ENCODE measurements around the gene CCDC40. TPM values are rescaled to one million over a fixed set of nuclear protein-coding genes. Genes with fewer than 3 reads are reported as not detected.

CCDC40 gene
- polyA plus RNA-seq, 4 donors: 0.45 to 3.8 (median 1.0) TPM

GRCh38 chr17:80137131-80137530, 100.7 kb downstream of the CCDC40 start:
- Histone ChIP-seq H3K27me3 (ENCODE audit: control insufficient read depth in 3 of 3, insufficient read depth in 3 of 3, low read length in 3 of 3) (no peaks in the 10 kb centered on the region), H3K9me3 (ENCODE audit: control insufficient read depth in 2 of 2, insufficient read depth in 1 of 2, low read depth in 1 of 2, low read length in 1 of 2) (no peaks in the 10 kb centered on the region), H3K4me3 (ENCODE audit: low read depth in 1 of 3, low read length in 3 of 3) (no peak overlapping the region), H3K4me1 (ENCODE audit: control insufficient read depth in 3 of 3, insufficient read depth in 2 of 3, low read depth in 1 of 3, low read length in 2 of 3) (no peaks in the 10 kb centered on the region), H3K27ac (ENCODE audit: low read depth in 1 of 3, low read length in 2 of 3) (no peak overlapping the region), H3K36me3 (ENCODE audit: control insufficient read depth in 3 of 3, insufficient read depth in 2 of 3, low read depth in 1 of 3, low read length in 3 of 3) (peaks cover 41 to 76% (median 47%) of the 10 kb centered on the region in 3 donors)
- DNase-seq: no peak
- whole genome bisulfite sequencing, 3 donors: 95 to 97% (median 96%) methylated on average over 9 of the region's 9 CpGs
- no peak for FAIRE-seq

- Histone ChIP-seq H3K27me3 (ENCODE audit: control insufficient read depth in 3 of 3, insufficient read depth in 3 of 3, low read length in 3 of 3) (no peaks in the 10 kb centered on the region), H3K27ac (ENCODE audit: low read depth in 1 of 3, low read length in 2 of 3) (no peak overlapping the region), H3K4me3 (ENCODE audit: low read depth in 1 of 3, low read length in 3 of 3) (no peak overlapping the region), H3K4me1 (ENCODE audit: control insufficient read depth in 3 of 3, insufficient read depth in 2 of 3, low read depth in 1 of 3, low read length in 2 of 3) (no peaks in the 10 kb centered on the region), H3K36me3 (ENCODE audit: control insufficient read depth in 3 of 3, insufficient read depth in 2 of 3, low read depth in 1 of 3, low read length in 3 of 3) (peaks cover 47 to 80% (median 48%) of the 10 kb centered on the region in 3 donors), H3K9me3 (ENCODE audit: control insufficient read depth in 2 of 2, insufficient read depth in 1 of 2, low read depth in 1 of 2, low read length in 1 of 2) (no peaks in the 10 kb centered on the region)
- peak in 1 of 2 donors; percentile 53 for DNase-seq
- 63 to 85% (median 67%) methylated on average over 18 of the region's 18 CpGs for WGBS, 3 donors
- no peak for FAIRE-seq
Observed at GRCh38 chr17:80138856-80139426, 102.5 kb downstream of the CCDC40 start.

DNA sequence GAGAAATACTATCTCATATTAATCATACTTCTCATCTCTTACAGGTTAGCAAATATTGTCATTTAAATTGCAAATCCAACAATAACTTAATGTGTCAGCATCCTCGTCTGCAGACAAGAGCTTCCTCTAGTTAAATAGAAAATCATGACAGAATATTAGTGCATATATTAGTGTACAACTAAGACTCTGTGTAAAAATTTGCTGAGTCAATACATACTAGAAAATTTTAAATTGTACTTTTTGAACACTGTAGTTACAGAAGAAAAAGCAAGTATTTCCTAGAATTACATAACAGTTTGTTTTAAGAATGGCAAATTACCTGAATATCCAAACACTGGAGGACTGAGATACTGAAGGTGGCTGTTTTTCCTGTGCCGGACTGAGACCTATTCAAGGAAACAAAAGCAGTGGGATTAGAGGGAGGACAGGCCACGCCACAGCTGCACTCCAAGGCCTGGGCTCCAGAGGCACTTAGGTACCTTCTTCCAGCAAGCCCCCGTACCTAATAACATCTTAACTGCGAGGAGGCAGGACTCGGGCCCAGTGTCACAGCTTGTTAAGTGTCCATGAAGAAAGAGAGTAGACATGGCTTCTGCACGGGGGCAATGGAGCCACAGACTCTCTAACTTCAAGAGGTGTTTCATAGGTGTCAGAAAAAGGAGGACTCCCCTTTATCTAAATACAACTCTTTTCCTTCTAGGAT, 105.2 kb downstream of the CCDC40 start:
- H3K4me3 ChIP-seq (ENCODE audit: low read depth in 1 of 3, low read length in 3 of 3): no peak overlapping the region
- H3K27ac ChIP-seq (ENCODE audit: low read depth in 1 of 3, low read length in 2 of 3): no peak overlapping the region
- H3K27me3 ChIP-seq (ENCODE audit: control insufficient read depth in 3 of 3, insufficient read depth in 3 of 3, low read length in 3 of 3): no peaks in the 10 kb centered on the region
- H3K4me1 ChIP-seq (ENCODE audit: control insufficient read depth in 3 of 3, insufficient read depth in 2 of 3, low read depth in 1 of 3, low read length in 2 of 3): peaks cover 2 to 13% (median 8%) of the 10 kb centered on the region in 3 donors
- DNase-seq: no peak
- no peaks in the 10 kb centered on the region for H3K9me3 ChIP-seq (ENCODE audit: control insufficient read depth in 2 of 2, insufficient read depth in 1 of 2, low read depth in 1 of 2, low read length in 1 of 2)
- no peak for FAIRE-seq
- 93 to 95% (median 94%) methylated on average over 7 of the region's 7 CpGs for WGBS, 3 donors
- H3K36me3 ChIP-seq (ENCODE audit: control insufficient read depth in 3 of 3, insufficient read depth in 2 of 3, low read depth in 1 of 3, low read length in 3 of 3): peaks cover 36 to 63% (median 37%) of the 10 kb centered on the region in 3 donors

DNA sequence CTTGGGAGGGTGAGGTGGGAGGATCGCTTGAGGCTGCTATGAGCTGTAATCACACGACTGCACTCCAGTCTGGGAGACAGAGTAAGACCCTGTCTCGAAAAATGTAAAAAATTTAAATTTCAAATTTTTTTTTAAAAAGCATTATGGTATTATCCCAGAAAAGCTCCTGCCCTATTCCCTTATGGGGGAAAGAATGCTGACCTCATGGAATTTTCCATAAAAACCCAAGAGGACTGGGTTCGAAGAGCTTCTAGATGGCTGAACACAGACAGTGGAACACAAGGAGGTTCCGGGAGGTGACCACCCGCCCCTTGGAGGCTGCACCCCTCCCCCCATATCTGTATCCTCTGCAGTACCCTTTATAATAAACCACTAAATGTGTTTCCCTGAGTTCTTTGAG, 106.5 kb downstream of the CCDC40 start:
- Histone ChIP-seq H3K9me3 (ENCODE audit: control insufficient read depth in 2 of 2, insufficient read depth in 1 of 2, low read depth in 1 of 2, low read length in 1 of 2) (no peaks in the 10 kb centered on the region), H3K36me3 (ENCODE audit: control insufficient read depth in 3 of 3, insufficient read depth in 2 of 3, low read depth in 1 of 3, low read length in 3 of 3) (peaks cover 26 to 53% (median 27%) of the 10 kb centered on the region in 3 donors), H3K4me3 (ENCODE audit: low read depth in 1 of 3, low read length in 3 of 3) (no peak overlapping the region), H3K27ac (ENCODE audit: low read depth in 1 of 3, low read length in 2 of 3) (no peak overlapping the region), H3K27me3 (ENCODE audit: control insufficient read depth in 3 of 3, insufficient read depth in 3 of 3, low read length in 3 of 3) (no peaks in the 10 kb centered on the region), H3K4me1 (ENCODE audit: control insufficient read depth in 3 of 3, insufficient read depth in 2 of 3, low read depth in 1 of 3, low read length in 2 of 3) (peaks cover 2 to 13% (median 8%) of the 10 kb centered on the region in 3 donors)
- FAIRE-seq (no peak), DNase-seq (no peak)
- WGBS, 3 donors: 91 to 94% (median 92%) methylated on average over 6 of the region's 6 CpGs

DNA sequence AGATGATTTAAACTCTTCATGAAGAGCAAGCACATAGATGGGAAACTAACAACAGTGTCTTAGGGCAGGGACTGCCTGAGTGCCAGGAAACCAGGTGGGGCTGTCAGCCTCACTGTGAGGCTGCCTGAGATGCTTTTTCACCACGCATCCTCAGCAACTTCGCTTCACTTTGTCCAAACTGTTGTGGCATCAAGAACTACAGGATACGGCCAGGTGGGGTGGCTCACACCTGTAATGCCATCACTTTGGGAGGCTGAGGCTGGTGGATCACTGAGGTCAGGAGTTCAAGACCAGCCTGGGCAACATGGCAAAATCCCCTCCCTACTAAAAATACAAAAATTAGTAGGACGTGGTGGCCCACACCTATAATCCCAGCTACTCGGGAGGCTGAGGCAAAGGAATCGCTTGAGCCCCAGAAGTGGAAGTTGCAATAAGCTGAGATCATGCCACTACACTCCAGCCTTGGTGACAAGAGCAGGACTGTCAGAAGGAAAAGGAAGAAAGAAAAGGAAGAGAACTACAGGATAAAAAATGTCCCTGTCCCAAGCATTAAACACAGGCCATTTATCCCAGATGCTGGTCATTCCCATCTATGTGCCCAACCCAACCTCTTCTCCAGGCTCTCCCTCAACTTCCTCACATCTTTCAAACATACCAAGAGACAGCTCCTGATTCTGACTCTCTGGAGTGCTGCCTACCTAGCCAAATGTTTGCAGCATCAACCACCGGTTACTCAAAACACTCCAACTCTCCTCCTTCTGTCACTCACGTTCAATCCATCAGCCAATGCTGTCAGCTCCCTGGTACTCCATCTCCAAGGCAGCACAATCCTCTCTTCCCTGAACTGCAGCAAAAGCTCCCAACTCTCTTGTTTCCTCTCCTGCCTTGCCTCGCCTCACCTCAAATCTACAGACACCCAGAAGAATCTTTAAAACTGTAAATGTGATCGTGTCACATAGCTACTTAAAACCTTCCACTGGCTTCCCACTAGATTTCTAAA, 108.9 kb downstream of the CCDC40 start:
- H3K27ac ChIP-seq (ENCODE audit: low read depth in 1 of 3, low read length in 2 of 3): no peak overlapping the region
- 32 to 45% (median 32%) methylated on average over 10 of the region's 10 CpGs for WGBS, 3 donors
- peaks cover 2 to 13% (median 10%) of the 10 kb centered on the region in 3 donors for H3K4me1 ChIP-seq (ENCODE audit: control insufficient read depth in 3 of 3, insufficient read depth in 2 of 3, low read depth in 1 of 3, low read length in 2 of 3)
- DNase-seq: no peak
- H3K27me3 ChIP-seq (ENCODE audit: control insufficient read depth in 3 of 3, insufficient read depth in 3 of 3, low read length in 3 of 3): no peaks in the 10 kb centered on the region
- FAIRE-seq: no peak
- H3K36me3 ChIP-seq (ENCODE audit: control insufficient read depth in 3 of 3, insufficient read depth in 2 of 3, low read depth in 1 of 3, low read length in 3 of 3): peaks cover 11 to 35% (median 16%) of the 10 kb centered on the region in 3 donors
- H3K4me3 ChIP-seq (ENCODE audit: low read depth in 1 of 3, low read length in 3 of 3): peak overlapping the region; percentile 79 to 94 (median 80)
- H3K9me3 ChIP-seq (ENCODE audit: control insufficient read depth in 2 of 2, insufficient read depth in 1 of 2, low read depth in 1 of 2, low read length in 1 of 2): no peaks in the 10 kb centered on the region

DNA sequence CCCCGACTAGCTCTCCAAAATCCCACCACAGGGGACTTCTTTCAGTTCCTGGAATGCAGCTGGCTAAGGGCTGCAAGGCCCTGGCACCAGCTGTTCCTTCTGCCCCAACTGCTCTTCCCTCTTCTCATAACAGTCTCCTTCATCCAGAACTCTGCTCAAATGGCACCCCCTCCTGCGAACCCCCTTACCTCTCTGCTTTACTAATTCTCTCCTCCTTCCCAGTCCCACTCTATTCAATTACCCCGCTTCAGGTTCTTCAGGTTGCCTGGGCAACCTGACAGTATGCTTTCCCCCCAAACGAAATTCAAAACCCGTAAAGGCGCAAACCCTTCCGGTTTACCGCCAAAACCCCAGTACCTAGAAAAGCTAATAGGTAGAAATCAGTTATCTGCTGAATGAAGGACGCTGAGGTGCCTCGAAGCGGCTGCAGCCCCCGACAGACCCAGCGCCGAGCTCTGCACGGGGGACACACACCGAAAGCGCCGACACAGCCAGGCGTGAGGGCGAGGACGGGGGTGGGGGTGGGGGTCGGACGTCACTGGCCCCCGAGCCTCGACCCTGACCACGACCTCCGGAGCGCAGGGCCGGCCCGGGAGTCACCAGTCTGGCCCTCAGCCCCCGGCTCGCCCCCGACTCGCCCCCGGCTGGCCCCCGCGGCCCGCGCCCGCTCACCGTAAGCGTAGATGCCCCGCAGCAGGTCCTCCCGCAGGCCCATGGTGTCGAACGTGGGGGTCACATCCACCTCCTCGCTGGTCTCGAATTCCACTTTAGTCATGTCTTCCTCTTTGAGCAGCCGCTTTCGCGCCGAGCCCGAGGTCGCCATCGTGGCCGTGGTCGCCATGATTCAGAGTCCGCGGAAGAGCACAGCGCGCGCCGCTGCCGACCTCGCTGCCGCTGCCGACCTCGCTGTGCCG, 109.9 kb downstream of the CCDC40 start:
- FAIRE-seq (no peak), DNase-seq (peak; percentile 16 to 39)
- no peaks in the 10 kb centered on the region for H3K9me3 ChIP-seq (ENCODE audit: control insufficient read depth in 2 of 2, insufficient read depth in 1 of 2, low read depth in 1 of 2, low read length in 1 of 2)
- 0% methylated on average over 64 to 69 of the region's 69 CpGs for WGBS, 3 donors
- peaks cover 2 to 13% (median 10%) of the 10 kb centered on the region in 3 donors for H3K4me1 ChIP-seq (ENCODE audit: control insufficient read depth in 3 of 3, insufficient read depth in 2 of 3, low read depth in 1 of 3, low read length in 2 of 3)
- H3K27ac ChIP-seq (ENCODE audit: low read depth in 1 of 3, low read length in 2 of 3): peak overlapping the region; percentile 61 to 92 (median 74)
- H3K27me3 ChIP-seq (ENCODE audit: control insufficient read depth in 3 of 3, insufficient read depth in 3 of 3, low read length in 3 of 3): no peaks in the 10 kb centered on the region
- H3K36me3 ChIP-seq (ENCODE audit: control insufficient read depth in 3 of 3, insufficient read depth in 2 of 3, low read depth in 1 of 3, low read length in 3 of 3): peaks cover 9 to 30% (median 16%) of the 10 kb centered on the region in 3 donors
- H3K4me3 ChIP-seq (ENCODE audit: low read depth in 1 of 3, low read length in 3 of 3): peak overlapping the region; percentile 79 to 94 (median 80)

DNA sequence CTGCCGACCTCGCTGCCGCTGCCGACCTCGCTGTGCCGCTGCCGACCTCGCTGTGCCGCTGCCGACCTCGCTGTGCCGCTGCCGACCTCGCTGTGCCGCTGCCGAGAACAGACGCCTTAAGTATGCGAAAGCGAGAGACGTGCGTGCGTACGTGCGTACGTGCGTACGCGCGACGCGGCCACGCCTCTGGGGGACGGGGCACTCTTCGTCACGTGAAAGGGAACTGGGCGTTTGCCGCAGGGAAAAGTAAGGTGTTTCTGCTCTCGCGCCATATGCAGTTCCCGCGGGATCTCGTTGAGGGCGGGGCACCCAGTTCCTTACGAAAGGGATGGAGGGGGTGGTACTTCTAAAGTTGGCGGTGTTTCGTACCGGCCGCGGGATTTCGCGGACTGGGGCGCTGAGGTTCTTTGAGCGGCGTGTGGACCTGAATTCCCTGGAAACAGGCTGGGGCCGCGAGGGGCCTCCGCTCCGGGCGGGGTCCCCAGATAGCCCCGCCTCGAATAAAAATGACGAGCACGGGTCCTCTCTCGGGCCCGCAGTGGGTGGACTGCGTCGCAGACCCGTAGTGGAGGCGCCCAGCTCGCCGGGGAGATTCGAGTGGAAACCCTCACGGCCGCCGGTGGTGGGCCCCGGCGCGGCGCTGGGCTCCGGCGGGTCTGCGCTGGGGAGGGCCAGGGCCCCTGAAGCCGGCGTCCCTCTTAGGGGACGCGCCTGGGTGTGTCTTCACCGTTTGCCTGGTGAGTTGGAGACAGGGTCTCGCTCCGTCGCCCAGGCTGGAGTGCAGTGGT, 110.8 kb downstream of the CCDC40 start, which contains the start of gene EIF4A3:
TSS of gene EIF4A3 (minus strand) at position 94 of the 788 bp plus-strand sequence. CDS start 167 bp downstream, outside the sequence.
- Histone ChIP-seq H3K27me3 (ENCODE audit: control insufficient read depth in 3 of 3, insufficient read depth in 3 of 3, low read length in 3 of 3) (no peaks in the 10 kb centered on the region), H3K36me3 (ENCODE audit: control insufficient read depth in 3 of 3, insufficient read depth in 2 of 3, low read depth in 1 of 3, low read length in 3 of 3) (peaks cover 6 to 24% (median 11%) of the 10 kb centered on the region in 3 donors), H3K4me1 (ENCODE audit: control insufficient read depth in 3 of 3, insufficient read depth in 2 of 3, low read depth in 1 of 3, low read length in 2 of 3) (peaks cover 2 to 13% (median 10%) of the 10 kb centered on the region in 3 donors), H3K4me3 (ENCODE audit: low read depth in 1 of 3, low read length in 3 of 3) (peak within 1 kb of the TSS; percentile 79 to 94 (median 80)), H3K27ac (ENCODE audit: low read depth in 1 of 3, low read length in 2 of 3) (peak within 1 kb of the TSS; percentile 74 to 95 (median 92)), H3K9me3 (ENCODE audit: control insufficient read depth in 2 of 2, insufficient read depth in 1 of 2, low read depth in 1 of 2, low read length in 1 of 2) (peaks cover 0 to 5% of the 10 kb centered on the region in 2 donors)
- 0% methylated on average over 90 of the region's 90 CpGs for WGBS, 3 donors
- DNase-seq (peak; percentile 99 to 100), FAIRE-seq (no peak)

Data from small intestine (tissue), 7 donors.